B cell (primary cell): Measurements from ENCODE around the gene CLIP4. TPM values are rescaled to one million over a fixed set of nuclear protein-coding genes. Genes with fewer than 3 reads are reported as not detected.

ENCODE experiments used
- ATAC-seq: fragments of 200-7000 bp; cut with Tn5 transposase; one replicate; pipeline ENCODE4 v1.10.0; 2021; ENCODE audit warnings: low read depth, mild to moderate bottlenecking, moderate number of reproducible peaks, moderate library complexity
- CTCF ChIA-PET: fragments of 350-600 bp; sonication (Branson Sonifier 250); formaldehyde crosslinking; loops from one replicate; lab custom pipeline; 2021; ENCODE audit warnings: antibody characterized with exemption, inconsistent platforms; lab: Charles Lee
- POLR2A ChIA-PET: fragments of 350-600 bp; sonication (Branson Sonifier 250); formaldehyde crosslinking; loops from one replicate; lab custom pipeline; 2021; ENCODE audit warnings: antibody characterized with exemption; lab: Charles Lee
- DNase-seq: peaks from one replicate; pipeline ENCODE4 v3.0.0; 2013
- H2AFZ ChIP-seq: 2 replicates; pipeline ENCODE4 v1.6.1; 2012; ENCODE audit warnings: mild to moderate bottlenecking, low read depth, low read length; ENCODE audit not compliant: insufficient read depth, poor library complexity, severe bottlenecking
- H3K27ac ChIP-seq, 2 donors: 1 replicate in 1 of 2; 2 replicates in 1 of 2; pipeline ENCODE4 v1.5.1; 2012 to 2013; ENCODE audit warnings: low read length in 2 of 2, mild to moderate bottlenecking in 2 of 2, moderate library complexity in 1 of 2
- H3K27me3 ChIP-seq, 4 experiments: fragments of 200-600 bp in 1 of 4; sonication (generic) in 1 of 4; replicated peaks in 1 of 4; 1 replicate in 2 of 4; 2 replicates in 2 of 4; pipeline versions ENCODE4 v1.6.1 to v1.7.0; 2013 to 2016; ENCODE audit warnings: low read length in 3 of 4, mild to moderate bottlenecking in 2 of 4, mixed read lengths in 1 of 4, moderate library complexity in 1 of 4; ENCODE audit not compliant: insufficient read depth in 4 of 4, control insufficient read depth in 3 of 4; ENCODE audit errors: control extremely low read depth in 1 of 4
- H3K36me3 ChIP-seq, 2 experiments: replicated peaks in 1 of 2; 1 replicate in 1 of 2; 2 replicates in 1 of 2; pipeline versions ENCODE4 v1.6.1 to v1.7.1; 2013; ENCODE audit warnings: low read length in 1 of 2; ENCODE audit not compliant: insufficient read depth in 2 of 2, control insufficient read depth in 1 of 2; ENCODE audit errors: control extremely low read depth in 1 of 2, extremely low read depth in 1 of 2
- H3K4me1 ChIP-seq, 2 donors: fragments of 200-600 bp in 1 of 2; sonication (generic) in 1 of 2; 1 replicate in 1 of 2; 2 replicates in 1 of 2; pipeline versions ENCODE4 v1.5.1 to v1.6.1; 2013 to 2017; ENCODE audit warnings: low read length in 2 of 2; ENCODE audit not compliant: control insufficient read depth in 2 of 2, insufficient read depth in 2 of 2
- H3K4me2 ChIP-seq: replicated peaks from 2 replicates; pipeline ENCODE3; 2012; ENCODE audit warnings: mild to moderate bottlenecking, low read depth, low read length; ENCODE audit not compliant: poor library complexity, severe bottlenecking
- H3K4me3 ChIP-seq, 5 experiments: fragments of 200-600 bp in 1 of 5; sonication (generic) in 1 of 5; 1 replicate in 3 of 5; 2 replicates in 2 of 5; pipeline versions ENCODE4 v1.5.1 to v1.7.0; 2011 to 2016; ENCODE audit warnings: low read length in 4 of 5, mild to moderate bottlenecking in 4 of 5, low read depth in 2 of 5, control low read depth in 1 of 5, moderate library complexity in 1 of 5; ENCODE audit not compliant: insufficient read depth in 1 of 5; ENCODE audit errors: control extremely low read depth in 1 of 5, extremely low read depth in 1 of 5
- H3K79me2 ChIP-seq: fragments of 200-600 bp; sonication (generic); one replicate; pipeline ENCODE4 v1.6.0; 2016; ENCODE audit warnings: low read length; ENCODE audit not compliant: control insufficient read depth, insufficient read depth
- H3K9ac ChIP-seq: fragments of 200-600 bp; sonication (generic); 2 replicates; pipeline ENCODE4 v1.6.1; 2017; ENCODE audit warnings: mild to moderate bottlenecking, low read length, moderate library complexity
- H3K9me3 ChIP-seq, 3 donors: one replicate each; pipeline versions ENCODE4 v1.6.1 to v1.7.1; 2013; ENCODE audit warnings: low read length in 2 of 3; ENCODE audit not compliant: control insufficient read depth in 2 of 3, insufficient read depth in 1 of 3; ENCODE audit errors: control extremely low read depth in 1 of 3
- H4K20me1 ChIP-seq: 2 replicates; pipeline ENCODE4 v1.6.0; 2012; ENCODE audit warnings: mild to moderate bottlenecking, low read length; ENCODE audit not compliant: insufficient read depth, control insufficient read depth, poor library complexity, severe bottlenecking
- H3K27ac Mint-ChIP-seq: one replicate; pipeline ENCODE4 v1.8.0; 2021; ENCODE audit warnings: mixed read lengths
- H3K27me3 Mint-ChIP-seq: one replicate; pipeline ENCODE4 v1.8.0; 2021; ENCODE audit warnings: mixed read lengths
- H3K4me1 Mint-ChIP-seq: one replicate; pipeline ENCODE4 v1.8.0; 2021; ENCODE audit warnings: mixed read lengths
- H3K4me3 Mint-ChIP-seq: one replicate; pipeline ENCODE4 v1.8.0; 2021; ENCODE audit warnings: mixed read lengths
- H3K9me3 Mint-ChIP-seq: one replicate; pipeline ENCODE4 v1.8.0; 2022; ENCODE audit warnings: mixed read lengths; ENCODE audit not compliant: insufficient read depth
- CTCF ChIP-seq: fragments of 200-600 bp; IDR thresholded peaks from one replicate; pipeline ENCODE4 v1.8.0; 2022; ENCODE audit warnings: antibody characterized with exemption, mild to moderate bottlenecking
- EZH2 ChIP-seq: IDR thresholded peaks from 2 replicates; pipeline ENCODE4 v1.6.1; 2012; ENCODE audit warnings: borderline replicate concordance, low read depth, mild to moderate bottlenecking, moderate library complexity, low read length; ENCODE audit not compliant: insufficient read depth, poor library complexity, severe bottlenecking
- WGBS: methylation state at CpG from one replicate; pipeline ENCODE4 v1.1.5; 2013; ENCODE audit warnings: missing lambda C conversion rate; ENCODE audit not compliant: insufficient coverage; 5-methylcytosine and 5-hydroxymethylcytosine counted together
- intact Hi-C: fragments of 100-400 bp; cut with micrococcal nuclease; formaldehyde crosslinking; loops from one replicate; pipeline ENCODE4 v1.10.0; 2022
- polyA plus RNA-seq: library from polyadenylated mRNA; depleted of rRNA; stranded (reverse); fragments of >200 nt; gene quantifications from 2 replicates; pipeline ENCODE4 v1.2.3, GENCODE V29; 2012
- total RNA-seq, 2 donors: library from RNA; stranded (reverse); fragments of 120-200 nt in 1 of 2; gene quantifications; 1 replicate in 1 of 2; 2 replicates in 1 of 2; pipeline versions ENCODE4 v1.2.3 to v1.2.4, GENCODE V29; 2013 to 2022

The CLIP4 gene
- total and polyA plus RNA-seq, 2 donors (not counting 1 experiment from before 2014, with no cell fraction given), result 4.0 to 20.8 TPM

- no peak overlapping the region for H3K9ac ChIP-seq
- Mint-ChIP-seq H3K27me3 (no peaks in the 10 kb centered on the region), H3K27ac (no peak overlapping the region), H3K4me1 (peaks cover 6% of the 10 kb centered on the region), H3K4me3 (no peak overlapping the region), H3K9me3 (peaks cover 2% of the 10 kb centered on the region)
- H3K27me3 ChIP-seq, result no peaks in the 10 kb centered on the region
- intact Hi-C loops, result no loop called here
- no peak overlapping the region for H2AFZ ChIP-seq
- DNase-seq, result no peak
- H4K20me1 ChIP-seq, result no peaks in the 10 kb centered on the region
- no peak overlapping the region for H3K4me3 ChIP-seq
- no peaks in the 10 kb centered on the region for H3K4me1 ChIP-seq
- H3K27ac ChIP-seq, result no peak overlapping the region
- no peak overlapping the region for H3K4me2 ChIP-seq
- ATAC-seq, result no peak
- no peak for TF ChIP-seq EZH2
- TF ChIP-seq CTCF, result no peak
- no peaks in the 10 kb centered on the region for H3K79me2 ChIP-seq
- ChIA-PET CTCF (no interaction called here), POLR2A (no interaction called here)
- WGBS, result 100% methylated on average over 3 of the region's 3 CpGs
- no peaks in the 10 kb centered on the region for H3K9me3 ChIP-seq
- peaks cover 0 to 4% of the 10 kb centered on the region in 2 experiments for H3K36me3 ChIP-seq
Measured at GRCh38 chr2:29139152-29139551, 23.9 kb downstream of the CLIP4 start.

- no peak overlapping the region for H3K27ac ChIP-seq
- H3K4me2 ChIP-seq, result no peak overlapping the region
- no peaks in the 10 kb centered on the region for H3K4me1 ChIP-seq
- WGBS, result no CpG with 5 or more reads among the region's 1 CpG
- no peak overlapping the region for H3K27ac Mint-ChIP-seq
- H3K9ac ChIP-seq, result no peak overlapping the region
- no peak overlapping the region for H3K4me3 Mint-ChIP-seq
- peaks cover 2% of the 10 kb centered on the region for H3K9me3 Mint-ChIP-seq
- no peaks in the 10 kb centered on the region for H3K79me2 ChIP-seq
- H3K4me1 Mint-ChIP-seq, result peaks cover 6% of the 10 kb centered on the region
- no peaks in the 10 kb centered on the region for H3K27me3 Mint-ChIP-seq
- no peaks in the 10 kb centered on the region for H4K20me1 ChIP-seq
- no peaks in the 10 kb centered on the region for H3K27me3 ChIP-seq
- DNase-seq, result no peak
- no peak for ATAC-seq
- intact Hi-C loops, result no loop called here
- POLR2A ChIA-PET, result no interaction called here
- H3K4me3 ChIP-seq, result no peak overlapping the region
- CTCF ChIA-PET, result no interaction called here
- H2AFZ ChIP-seq, result no peak overlapping the region
- H3K9me3 ChIP-seq, result no peaks in the 10 kb centered on the region
- peaks cover 0 to 4% of the 10 kb centered on the region in 2 experiments for H3K36me3 ChIP-seq
- TF ChIP-seq CTCF (no peak), EZH2 (no peak)
Measured at GRCh38 chr2:29139731-29140130, 24.5 kb downstream of the CLIP4 start.
